ENCODE data around the gene SYTL3.

The SYTL3 gene

GRCh38 chr6:158805698-158806377 lies 156.0 kb downstream of the SYTL3 start:
- DNase-seq: no peak

GRCh38 chr6:158807515-158808441 lies 157.9 kb downstream of the SYTL3 start:
- no peak for DNase-seq

- DNase-seq: peak; percentile 48
These were observed 158.6 kb downstream of the SYTL3 start for GRCh38 chr6:158808442-158808833.

- DNase-seq: peak; percentile 68
These were observed 159.3 kb downstream of the SYTL3 start for GRCh38 chr6:158808941-158809678.

- no peak for DNase-seq
These were observed 160.6 kb downstream of the SYTL3 start for GRCh38 chr6:158810155-158811095.

- no peak for DNase-seq
These were observed 162.8 kb downstream of the SYTL3 start for GRCh38 chr6:158812611-158813010.

GRCh38 chr6:158813032-158813431 lies 163.2 kb downstream of the SYTL3 start:
- DNase-seq: no peak
